Trophoblast cell (in vitro differentiated cells and primary cell): Measurements from ENCODE around the gene RANBP3L.
A peak's percentile ranks its signal among the peaks of the same experiment; 100 is the strongest.

Source experiments
- DNase-seq, 2 donors: peaks; one replicate each; pipeline ENCODE4 v3.0.0-alpha.2; 2016
- H2AFZ ChIP-seq: 2 replicates; pipeline ENCODE4 v1.6.1; 2013; ENCODE audit warnings: low read length, moderate library complexity, mild to moderate bottlenecking; ENCODE audit not compliant: insufficient read depth, poor library complexity
- H2AK5ac ChIP-seq: 2 replicates; pipeline ENCODE4 v1.6.1; 2013; ENCODE audit warnings: mild to moderate bottlenecking, low read length
- H2BK120ac ChIP-seq: 2 replicates; pipeline ENCODE4 v1.6.1; 2013; ENCODE audit warnings: low read length, mild to moderate bottlenecking, moderate library complexity; ENCODE audit not compliant: insufficient read depth, poor library complexity
- H2BK12ac ChIP-seq: 2 replicates; pipeline ENCODE4 v1.6.1; 2013; ENCODE audit warnings: mild to moderate bottlenecking, low read length, moderate library complexity
- H2BK5ac ChIP-seq: 2 replicates; pipeline ENCODE4 v1.6.1; 2013; ENCODE audit warnings: low read length, low read depth, moderate library complexity, mild to moderate bottlenecking; ENCODE audit not compliant: poor library complexity
- H3K14ac ChIP-seq: 2 replicates; pipeline ENCODE4 v1.6.1; 2013; ENCODE audit warnings: mild to moderate bottlenecking, low read length
- H3K18ac ChIP-seq: 2 replicates; pipeline ENCODE4 v1.6.1; 2013; ENCODE audit warnings: mild to moderate bottlenecking, low read length
- H3K23ac ChIP-seq: 2 replicates; pipeline ENCODE4 v1.6.1; 2013; ENCODE audit warnings: low read length
- H3K27ac ChIP-seq: 2 replicates; pipeline ENCODE4 v1.5.1; 2013; ENCODE audit warnings: low read depth, mild to moderate bottlenecking, inconsistent platforms, low read length, moderate library complexity
- H3K27me3 ChIP-seq: 2 replicates; pipeline ENCODE4 v1.6.1; 2013; ENCODE audit warnings: inconsistent platforms, mild to moderate bottlenecking, low read length, moderate library complexity; ENCODE audit not compliant: insufficient read depth
- H3K36me3 ChIP-seq, 2 experiments: 1 replicate in 1 of 2; 2 replicates in 1 of 2; pipeline ENCODE4 v1.6.1; 2013; ENCODE audit warnings: low read length in 2 of 2, mild to moderate bottlenecking in 2 of 2, moderate library complexity in 1 of 2; ENCODE audit not compliant: insufficient read depth in 2 of 2, control insufficient read depth in 1 of 2
- H3K4ac ChIP-seq: 2 replicates; pipeline ENCODE4 v1.6.1; 2013; ENCODE audit warnings: low read depth, mild to moderate bottlenecking, low read length, moderate library complexity
- H3K4me1 ChIP-seq, 2 experiments: 1 replicate in 1 of 2; 2 replicates in 1 of 2; pipeline ENCODE4 v1.6.1; 2013; ENCODE audit warnings: low read length in 2 of 2, mild to moderate bottlenecking in 2 of 2, moderate library complexity in 1 of 2; ENCODE audit not compliant: insufficient read depth in 2 of 2, control insufficient read depth in 1 of 2
- H3K4me2 ChIP-seq: 2 replicates; pipeline ENCODE4 v1.6.1; 2013; ENCODE audit warnings: inconsistent platforms, mild to moderate bottlenecking, low read length, moderate library complexity
- H3K4me3 ChIP-seq: 2 replicates; pipeline ENCODE4 v1.5.1; 2013; ENCODE audit warnings: mild to moderate bottlenecking, low read depth, low read length, inconsistent platforms
- H3K79me1 ChIP-seq: one replicate; pipeline ENCODE4 v1.6.1; 2013; ENCODE audit warnings: low read length
- H3K79me2 ChIP-seq: 2 replicates; pipeline ENCODE4 v1.6.1; 2013; ENCODE audit warnings: low read length, mild to moderate bottlenecking; ENCODE audit not compliant: control insufficient read depth, insufficient read depth, poor library complexity
- H3K9ac ChIP-seq: 2 replicates; pipeline ENCODE4 v1.6.1; 2013; ENCODE audit warnings: mild to moderate bottlenecking, low read length
- H3K9me3 ChIP-seq: 2 replicates; pipeline ENCODE4 v1.6.1; 2013; ENCODE audit warnings: low read depth, mild to moderate bottlenecking, control low read depth, inconsistent platforms, low read length; ENCODE audit not compliant: insufficient read depth
- H4K12ac ChIP-seq: 2 replicates; pipeline ENCODE4 v1.6.1; 2013; ENCODE audit warnings: low read depth, mild to moderate bottlenecking, low read length, moderate library complexity
- H4K8ac ChIP-seq: 2 replicates; pipeline ENCODE4 v1.6.1; 2013; ENCODE audit warnings: low read depth, mild to moderate bottlenecking, low read length, moderate library complexity
- H4K91ac ChIP-seq: one replicate; pipeline ENCODE4 v1.6.1; 2013; ENCODE audit warnings: low read depth, mild to moderate bottlenecking, low read length, moderate library complexity
- WGBS: extraction: QIAGEN DNeasy Blood & Tissue Kit; methylation state at CpG from one replicate; pipeline ENCODE4 v1.1.7; 2013; ENCODE audit warnings: missing lambda C conversion rate; ENCODE audit not compliant: insufficient read length, insufficient coverage; ENCODE audit errors: extremely low coverage; 5-methylcytosine and 5-hydroxymethylcytosine counted together

The RANBP3L gene

GRCh38 chr5:36269478-36269877 is 32.2 kb downstream of the RANBP3L start:
- no peak overlapping the region for H2BK120ac ChIP-seq
- no peak overlapping the region for H3K14ac ChIP-seq
- H3K27me3 ChIP-seq, result no peaks in the 10 kb centered on the region
- H3K27ac ChIP-seq, result no peak overlapping the region
- H3K18ac ChIP-seq, result no peak overlapping the region
- H3K9me3 ChIP-seq, result no peaks in the 10 kb centered on the region
- H4K8ac ChIP-seq, result no peak overlapping the region
- no peak overlapping the region for H3K9ac ChIP-seq
- H2AFZ ChIP-seq, result no peak overlapping the region
- no peaks in the 10 kb centered on the region for H3K79me1 ChIP-seq
- H2BK12ac ChIP-seq, result no peak overlapping the region
- H3K4ac ChIP-seq, result no peak overlapping the region
- DNase-seq, result no peak
- H4K91ac ChIP-seq, result no peak overlapping the region
- H2BK5ac ChIP-seq, result no peak overlapping the region
- H3K36me3 ChIP-seq, result no peaks in the 10 kb centered on the region
- no peak overlapping the region for H4K12ac ChIP-seq
- no peak overlapping the region for H2AK5ac ChIP-seq
- H3K23ac ChIP-seq, result no peak overlapping the region
- no peak overlapping the region for H3K4me2 ChIP-seq
- H3K4me1 ChIP-seq, result no peaks in the 10 kb centered on the region
- no peak overlapping the region for H3K4me3 ChIP-seq
- H3K79me2 ChIP-seq, result no peaks in the 10 kb centered on the region

- Histone ChIP-seq H3K36me3 (no peaks in the 10 kb centered on the region), H2AFZ (no peak overlapping the region), H2BK5ac (no peak overlapping the region), H3K14ac (no peak overlapping the region), H3K79me2 (no peaks in the 10 kb centered on the region), H2BK12ac (no peak overlapping the region), H3K27ac (no peak overlapping the region), H3K9ac (no peak overlapping the region), H2BK120ac (no peak overlapping the region), H4K91ac (no peak overlapping the region), H2AK5ac (no peak overlapping the region), H3K4me3 (no peak overlapping the region), H3K27me3 (no peaks in the 10 kb centered on the region), H3K4ac (no peak overlapping the region), H3K4me2 (no peak overlapping the region), H3K4me1 (no peaks in the 10 kb centered on the region), H4K12ac (no peak overlapping the region), H3K23ac (no peak overlapping the region), H3K18ac (no peak overlapping the region), H4K8ac (no peak overlapping the region), H3K79me1 (no peaks in the 10 kb centered on the region), H3K9me3 (no peaks in the 10 kb centered on the region)
- DNase-seq, result no peak
- no CpG with 5 or more reads among the region's 3 CpGs for WGBS
Observed at GRCh38 chr5:36267905-36268304, 33.8 kb downstream of the RANBP3L start.

GRCh38 chr5:36264202-36264760 is 37.4 kb downstream of the RANBP3L start:
- Histone ChIP-seq H3K18ac (no peak overlapping the region), H3K9me3 (no peaks in the 10 kb centered on the region), H3K14ac (no peak overlapping the region), H3K79me2 (no peaks in the 10 kb centered on the region), H4K12ac (no peak overlapping the region), H3K9ac (no peak overlapping the region), H3K4me2 (no peak overlapping the region), H3K4ac (no peak overlapping the region), H3K27ac (no peak overlapping the region), H4K91ac (no peak overlapping the region), H3K36me3 (no peaks in the 10 kb centered on the region), H4K8ac (no peak overlapping the region), H2BK5ac (no peak overlapping the region), H3K4me1 (no peaks in the 10 kb centered on the region), H2AK5ac (no peak overlapping the region), H2AFZ (no peak overlapping the region), H3K27me3 (no peaks in the 10 kb centered on the region), H2BK12ac (no peak overlapping the region), H3K79me1 (no peaks in the 10 kb centered on the region), H2BK120ac (no peak overlapping the region), H3K23ac (no peak overlapping the region), H3K4me3 (no peak overlapping the region)
- DNase-seq, result peak in 1 of 2 donors; percentile 11
- WGBS, result no CpG with 5 or more reads among the region's 4 CpGs

- no peak overlapping the region for H3K27ac ChIP-seq
- H3K9me3 ChIP-seq, result no peaks in the 10 kb centered on the region
- H3K4me2 ChIP-seq, result no peak overlapping the region
- H4K12ac ChIP-seq, result no peak overlapping the region
- H3K79me1 ChIP-seq, result no peaks in the 10 kb centered on the region
- no peak overlapping the region for H3K9ac ChIP-seq
- no peaks in the 10 kb centered on the region for H3K79me2 ChIP-seq
- no peak overlapping the region for H2AFZ ChIP-seq
- H2AK5ac ChIP-seq, result no peak overlapping the region
- H3K23ac ChIP-seq, result no peak overlapping the region
- DNase-seq, result no peak
- no peaks in the 10 kb centered on the region for H3K27me3 ChIP-seq
- no peak overlapping the region for H4K8ac ChIP-seq
- H3K4me3 ChIP-seq, result no peak overlapping the region
- H3K14ac ChIP-seq, result no peak overlapping the region
- no peaks in the 10 kb centered on the region for H3K4me1 ChIP-seq
- no peak overlapping the region for H3K4ac ChIP-seq
- no peak overlapping the region for H3K18ac ChIP-seq
- no peak overlapping the region for H2BK12ac ChIP-seq
- no peak overlapping the region for H4K91ac ChIP-seq
- H2BK5ac ChIP-seq, result no peak overlapping the region
- H3K36me3 ChIP-seq, result no peaks in the 10 kb centered on the region
- H2BK120ac ChIP-seq, result no peak overlapping the region
- WGBS, result no CpG with 5 or more reads among the region's 6 CpGs
Observed at GRCh38 chr5:36261186-36261585, 40.5 kb downstream of the RANBP3L start.
